ENCODE measurements around the gene ATP13A3. TPM values are rescaled to one million over a fixed set of nuclear protein-coding genes. Genes with fewer than 3 reads are reported as not detected.

The ATP13A3 gene
- total and polyA plus RNA-seq, 10 of the 15 experiments (the other 5 are each of a cell fraction or from before 2014, with no cell fraction given), result 14.0 to 108 (median 69.5) TPM

GRCh38 chr3:194418671-194419070 is 68.1 kb downstream of the ATP13A3 start (continued):
- TF ChIP-seq PML (IDR thresholded peaks at IDR 0.05; ENCODE audit: low read length), result no peak

GRCh38 chr3:194407423-194407822 is 79.4 kb downstream of the ATP13A3 start:
- Histone ChIP-seq H3K4me1 (ENCODE audit: control insufficient read depth, insufficient read depth, low read length) (no peaks in the 10 kb centered on the region), H4K20me1 (ENCODE audit: control insufficient read depth, insufficient read depth) (no peaks in the 10 kb centered on the region), H3K36me3 (ENCODE audit: control insufficient read depth in 2 of 2, insufficient read depth in 2 of 2, low read length in 1 of 2) (peaks cover 0 to 10% of the 10 kb centered on the region in 2 experiments; a peak in 1 of 4 replicates), H3K27ac (ENCODE audit: control insufficient read depth, insufficient read depth) (no peak overlapping the region), H2AFZ (ENCODE audit: control insufficient read depth, low read depth, low read length) (no peak overlapping the region), H3K79me2 (ENCODE audit: control insufficient read depth, insufficient read depth, low read length) (no peaks in the 10 kb centered on the region), H3K9ac (ENCODE audit: control insufficient read depth, insufficient read depth, low read length) (no peak overlapping the region), H3K27me3 (replicated peaks in 1 of 2; ENCODE audit: control insufficient read depth in 2 of 2, insufficient read depth in 2 of 2, low read length in 1 of 2) (no peaks in the 10 kb centered on the region), H3K4me2 (ENCODE audit: control insufficient read depth, insufficient read depth) (no peak overlapping the region), H3K9me3 (replicated peaks; ENCODE audit: control insufficient read depth, insufficient read depth, low read length) (no peaks in the 10 kb centered on the region), H3K4me3 (no peak overlapping the region)
- TF ChIP-seq SUPT20H (IDR thresholded peaks at IDR 0.05; ENCODE audit: borderline replicate concordance, control insufficient read depth, low read depth, low read length) (no peak), SMAD1 (IDR thresholded peaks at IDR 0.05; ENCODE audit: low read depth, partially characterized antibody) (no peak), EGR1 (IDR thresholded peaks at IDR 0.05; ENCODE audit: borderline replicate concordance in 1 of 2, low read depth in 2 of 2, low read length in 2 of 2) (no peak), BMI1 (IDR thresholded peaks at IDR 0.05; ENCODE audit: borderline replicate concordance) (no peak), EED (IDR thresholded peaks at IDR 0.05; ENCODE audit: low read depth) (no peak), PAX5 (IDR thresholded peaks at IDR 0.05; ENCODE audit: borderline replicate concordance, low read depth, low read length) (no peak)
- RAD21 ChIA-PET (ENCODE audit: unreplicated experiment), result interaction anchor here (0.9 kb wide), 1 partner anchor 11 kb away, joined by 3 read pairs; no protein-coding TSS in a partner anchor
- ATAC-seq (no peak), FAIRE-seq (no peak), DNase-seq (ENCODE audit: low read depth, low spot score) (no peak)
- 74% methylated on average over 7 of the region's 7 CpGs for WGBS (ENCODE audit: insufficient coverage, insufficient replicate concordance, low lambda C conversion rate, missing lambda C conversion rate)
- BruUV-seq (replicated peaks), result no TSS peak
- SMC1A ChIA-PET (ENCODE audit: uncharacterized antibody, unreplicated experiment), result interaction anchor here (1.1 to 2.6 kb wide), 5 partner anchors 9 to 73 kb away, joined by 3 to 7 read pairs (median 3); no protein-coding TSS in a partner anchor
- intact Hi-C loops (cut with micrococcal nuclease; ENCODE audit: unreplicated experiment) (no loop called here), in situ Hi-C loops (cut with MboI) (loop anchor here (5.0 kb wide), 1 partner anchor 70 kb away; no protein-coding TSS in a partner anchor)
- CTCF ChIA-PET, result interaction anchor here (0.7 to 4.6 kb wide), 10 partner anchors 9 to 264 kb away, joined by 3 to 37 read pairs (median 8); partner anchors contain the start of genes GP5 and LSG1
- POLR2A ChIA-PET, result no interaction called here
